IMR-90 (cell line): ENCODE measurements around the gene RNF212. TPM values are rescaled to one million over a fixed set of nuclear protein-coding genes. Genes with fewer than 3 reads are reported as not detected.

Source experiments
- ATAC-seq: fragments of 200-7000 bp; cut with Tn5 transposase; 2 replicates; pipeline ENCODE4 v1.9.1; 2020; ENCODE audit warnings: low read depth, mild to moderate bottlenecking, moderate library complexity
- BruUV-seq: library from RNA; stranded (reverse); fragments of 400-500 nt; replicated peaks from 2 replicates; lab custom pipeline; 2021; lab: Mats Ljungman, UMichigan
- CTCF ChIA-PET: fragments of 300-600 bp; formaldehyde crosslinking; extraction: SDS; loops from one replicate; lab custom pipeline; 2021; ENCODE audit warnings: antibody characterized with exemption; lab: Yijun Ruan, JAX
- POLR2A ChIA-PET: fragments of 300-600 bp; sonication (Branson Sonifier 250); formaldehyde crosslinking; loops from one replicate; lab custom pipeline; 2022; ENCODE audit warnings: antibody characterized with exemption; ENCODE audit not compliant: unreplicated experiment; lab: Charles Lee
- DNase-seq: peaks from one replicate; pipeline ENCODE4 v3.0.0; 2013
- H2AFZ ChIP-seq: replicated peaks from 2 replicates; pipeline ENCODE3; 2013; ENCODE audit warnings: low read length, mild to moderate bottlenecking; ENCODE audit not compliant: poor library complexity
- H2AK5ac ChIP-seq: 2 replicates; pipeline ENCODE4 v1.6.1; 2013; ENCODE audit warnings: low read depth, low read length, inconsistent platforms
- H2AK9ac ChIP-seq: replicated peaks from 2 replicates; pipeline ENCODE3; 2013; ENCODE audit warnings: mild to moderate bottlenecking, low read depth, low read length, moderate library complexity; ENCODE audit not compliant: poor library complexity
- H2BK120ac ChIP-seq: 2 replicates; pipeline ENCODE4 v1.6.1; 2013; ENCODE audit warnings: low read depth, low read length, inconsistent platforms
- H2BK15ac ChIP-seq: 3 replicates; pipeline ENCODE4 v1.6.1; 2013; ENCODE audit warnings: low read depth, low read length, inconsistent platforms
- H2BK20ac ChIP-seq: 2 replicates; pipeline ENCODE4 v1.6.1; 2013; ENCODE audit warnings: low read depth, mild to moderate bottlenecking, inconsistent platforms, low read length, moderate library complexity
- H2BK5ac ChIP-seq: 2 replicates; pipeline ENCODE4 v1.6.1; 2013; ENCODE audit warnings: mild to moderate bottlenecking, low read depth, low read length, inconsistent platforms; ENCODE audit not compliant: poor library complexity, severe bottlenecking
- H3K14ac ChIP-seq: replicated peaks from 2 replicates; pipeline ENCODE4 v1.6.1; 2013; ENCODE audit warnings: low read depth, low read length, inconsistent platforms
- H3K18ac ChIP-seq: 2 replicates; pipeline ENCODE4 v1.6.1; 2013; ENCODE audit warnings: low read depth, low read length, control low read depth
- H3K23ac ChIP-seq: 2 replicates; pipeline ENCODE4 v1.6.1; 2013; ENCODE audit warnings: low read depth, low read length, inconsistent platforms
- H3K27ac ChIP-seq: 2 replicates; pipeline ENCODE4 v1.5.1; 2013; ENCODE audit warnings: mild to moderate bottlenecking, control low read depth, low read length; ENCODE audit not compliant: insufficient read depth
- H3K27me3 ChIP-seq: 2 replicates; pipeline ENCODE4 v1.6.1; 2013; ENCODE audit warnings: low read length; ENCODE audit not compliant: control insufficient read depth, insufficient read depth
- H3K36me3 ChIP-seq: 2 replicates; pipeline ENCODE4 v1.6.1; 2013; ENCODE audit warnings: low read length, mixed read lengths; ENCODE audit not compliant: control insufficient read depth, insufficient read depth
- H3K4ac ChIP-seq: 2 replicates; pipeline ENCODE4 v1.6.1; 2013; ENCODE audit warnings: low read depth, low read length, inconsistent platforms
- H3K4me1 ChIP-seq: 2 replicates; pipeline ENCODE4 v1.6.1; 2013; ENCODE audit warnings: low read length, mixed read lengths; ENCODE audit not compliant: control insufficient read depth, insufficient read depth
- H3K4me2 ChIP-seq: 2 replicates; pipeline ENCODE4 v1.6.1; 2013; ENCODE audit warnings: low read depth, mild to moderate bottlenecking, control low read depth, low read length, moderate library complexity
- H3K4me3 ChIP-seq: 2 replicates; pipeline ENCODE4 v1.5.1; 2013; ENCODE audit warnings: low read depth, mild to moderate bottlenecking, control low read depth, low read length, moderate library complexity; ENCODE audit not compliant: insufficient read depth
- H3K56ac ChIP-seq: 2 replicates; pipeline ENCODE4 v1.6.1; 2013; ENCODE audit warnings: low read length, inconsistent platforms; ENCODE audit not compliant: insufficient read depth; ENCODE audit errors: extremely low read depth
- H3K79me1 ChIP-seq, 2 experiments: 2 replicates each; pipeline ENCODE4 v1.6.1; 2013; ENCODE audit warnings: low read length in 2 of 2, inconsistent platforms in 1 of 2, low read depth in 1 of 2
- H3K9ac ChIP-seq: 2 replicates; pipeline ENCODE4 v1.6.1; 2013; ENCODE audit warnings: low read depth, low read length, control low read depth
- H3K9me1 ChIP-seq: 2 replicates; pipeline ENCODE4 v1.6.1; 2013; ENCODE audit warnings: low read length, inconsistent platforms; ENCODE audit not compliant: insufficient read depth
- H3K9me3 ChIP-seq: 2 replicates; pipeline ENCODE4 v1.6.1; 2013; ENCODE audit warnings: low read length; ENCODE audit not compliant: control insufficient read depth, insufficient read depth
- H4K20me1 ChIP-seq: 2 replicates; pipeline ENCODE4 v1.6.1; 2013; ENCODE audit warnings: low read length, inconsistent platforms; ENCODE audit not compliant: insufficient read depth
- H4K5ac ChIP-seq: 2 replicates; pipeline ENCODE4 v1.6.1; 2013; ENCODE audit warnings: mild to moderate bottlenecking, low read depth, low read length, control low read depth
- H4K8ac ChIP-seq, 2 experiments: 2 replicates each; pipeline ENCODE4 v1.6.1; 2013; ENCODE audit warnings: low read depth in 2 of 2, low read length in 2 of 2, control low read depth in 1 of 2, inconsistent platforms in 1 of 2
- H4K91ac ChIP-seq: 2 replicates; pipeline ENCODE4 v1.6.1; 2013; ENCODE audit warnings: low read depth, low read length, inconsistent platforms; ENCODE audit not compliant: insufficient read depth
- BHLHE40 ChIP-seq: fragments of 150-350 bp; IDR thresholded peaks from 2 replicates; pipeline ENCODE4 v1.6.1; 2016; ENCODE audit warnings: mild to moderate bottlenecking, low read depth, low read length
- CEBPB ChIP-seq: IDR thresholded peaks from 2 replicates; pipeline ENCODE4 v1.6.1; 2012; ENCODE audit warnings: low read depth, low read length, improper control_type of control experiment
- CHD1 ChIP-seq: IDR thresholded peaks from 2 replicates; pipeline ENCODE4 v1.6.1; 2012; ENCODE audit warnings: low read depth, low read length, improper control_type of control experiment
- FOS ChIP-seq: fragments of 150-350 bp; IDR thresholded peaks from 2 replicates; pipeline ENCODE4 v1.6.1; 2016; ENCODE audit warnings: low read depth, low read length
- MAFK ChIP-seq: IDR thresholded peaks from 2 replicates; pipeline ENCODE4 v1.6.1; 2012; ENCODE audit warnings: low read depth, low read length, improper control_type of control experiment
- MAZ ChIP-seq: IDR thresholded peaks from 2 replicates; pipeline ENCODE4 v1.6.1; 2012; ENCODE audit warnings: low read depth, mild to moderate bottlenecking, low read length, improper control_type of control experiment, moderate library complexity, borderline replicate concordance
- MXI1 ChIP-seq: IDR thresholded peaks from 2 replicates; pipeline ENCODE4 v1.6.1; 2012; ENCODE audit warnings: low read depth, mild to moderate bottlenecking, low read length, moderate library complexity, borderline replicate concordance
- NFE2L2 ChIP-seq: fragments of 150-350 bp; IDR thresholded peaks from 2 replicates; pipeline ENCODE4 v1.6.1; 2016; ENCODE audit warnings: low read depth, mild to moderate bottlenecking, low read length
- POLR2A ChIP-seq: IDR thresholded peaks from 2 replicates; pipeline ENCODE4 v1.6.1; 2012; ENCODE audit warnings: mild to moderate bottlenecking, low read depth, low read length
- RAD21 ChIP-seq: IDR thresholded peaks from 2 replicates; pipeline ENCODE4 v1.6.1; 2012; ENCODE audit warnings: low read length, improper control_type of control experiment
- RCOR1 ChIP-seq: IDR thresholded peaks from 2 replicates; pipeline ENCODE4 v1.6.1; 2012; ENCODE audit warnings: mild to moderate bottlenecking, low read length, improper control_type of control experiment; ENCODE audit not compliant: insufficient replicate concordance
- RFX5 ChIP-seq: IDR thresholded peaks from 2 replicates; pipeline ENCODE4 v1.8.0; 2012; ENCODE audit warnings: low read depth, mild to moderate bottlenecking, low read length, moderate library complexity
- SMC3 ChIP-seq: fragments of 150-350 bp; IDR thresholded peaks from 2 replicates; pipeline ENCODE4 v1.6.1; 2016; ENCODE audit warnings: low read depth, mild to moderate bottlenecking, antibody characterized with exemption, low read length, moderate library complexity
- USF2 ChIP-seq: fragments of 150-350 bp; IDR thresholded peaks from 2 replicates; pipeline ENCODE4 v1.6.1; 2017; ENCODE audit warnings: mild to moderate bottlenecking, antibody characterized with exemption, low read length, low read depth
- WGBS, 2 experiments: methylation state at CpG; one replicate each; pipeline versions ENCODE4 v1.1.5 to v1.1.7; 2013; ENCODE audit warnings: missing lambda C conversion rate in 2 of 2; ENCODE audit not compliant: insufficient read length in 1 of 2; ENCODE audit errors: extremely low coverage in 2 of 2; 5-methylcytosine and 5-hydroxymethylcytosine counted together
- dilution Hi-C: fragments of 300-500 bp; cut with HindIII; formaldehyde crosslinking; loops from one replicate; pipeline ENCODE4 v1.14.3; 2018; ENCODE audit warnings: low sequenced_read_pairs; ENCODE audit not compliant: unreplicated experiment
- in situ Hi-C: fragments of 300-500 bp; cut with MboI; formaldehyde crosslinking; loops from 3 replicates; pipeline ENCODE4 v1.14.3; 2019; ENCODE audit warnings: low sequenced_read_pairs, inconsistent platforms, mixed read lengths
- intact Hi-C: fragments of 100-400 bp; cut with micrococcal nuclease; formaldehyde crosslinking; loops from 2 replicates; pipeline ENCODE4 v1.10.0; 2022
- polyA plus RNA-seq, 3 experiments: library from polyadenylated mRNA; depleted of rRNA; stranded (reverse); fragments of >200 nt; gene quantifications; 2 replicates each; pipeline ENCODE4 v1.2.3, GENCODE V29; 2012; ENCODE audit warnings: low replicate concordance in 1 of 3
- total RNA-seq: library from RNA; depleted of rRNA; stranded (reverse); fragments of >200 nt; gene quantifications from 2 replicates; pipeline ENCODE4 v1.2.3, GENCODE V29; 2012
- TF ChIP-seq, protein P1 (sequence below): conservative IDR thresholded peaks from 2 replicates; pipeline ENCODE4 v1.5.1; 2012; ENCODE audit warnings: mild to moderate bottlenecking, low read depth, low read length, improper control_type of control experiment
- TF ChIP-seq, protein P2 (sequence below): fragments of 150-350 bp; IDR thresholded peaks from 2 replicates; pipeline ENCODE4 v1.6.1; 2016; ENCODE audit warnings: low read depth, mild to moderate bottlenecking, low read length, moderate library complexity, borderline replicate concordance

Gene RNF212
- total and polyA plus RNA-seq, 2 of the 4 experiments (the other 2 are of a cell fraction), result under 0.01 to 0.51 TPM

DNA sequence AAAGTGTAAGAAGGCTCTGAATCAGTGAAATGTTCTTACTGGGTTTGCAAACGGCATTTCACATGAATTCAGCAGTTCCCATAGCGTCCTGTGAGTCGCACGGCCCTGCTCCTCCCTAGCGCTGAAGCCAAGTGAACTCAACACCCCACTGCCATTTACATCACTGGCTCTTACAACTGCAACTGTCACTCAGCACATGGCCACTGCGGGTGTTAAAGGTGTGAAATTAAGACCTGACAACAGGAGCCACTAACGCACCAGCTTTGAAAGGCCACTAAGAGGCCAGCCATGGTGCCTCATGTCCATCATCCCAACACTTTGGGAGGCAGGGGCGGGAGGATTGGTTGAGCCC lies 31.7 kb downstream of the RNF212 start:
- no peak overlapping the region for H3K4me3 ChIP-seq
- no peak overlapping the region for H4K5ac ChIP-seq
- H2AK9ac ChIP-seq, result peak overlapping the region; percentile 3
- H3K14ac ChIP-seq, result no peak overlapping the region
- dilution Hi-C loops (no loop called here), in situ Hi-C loops (no loop called here), intact Hi-C loops (no loop called here)
- no CpG with 5 or more reads among the region's 8 CpGs for WGBS, 2 experiments
- no peak overlapping the region for H3K56ac ChIP-seq
- no peak overlapping the region for H2BK20ac ChIP-seq
- H2AFZ ChIP-seq, result no peak overlapping the region
- H3K9me3 ChIP-seq, result no peaks in the 10 kb centered on the region
- no peak overlapping the region for H2AK5ac ChIP-seq
- DNase-seq (peak; percentile 63), ATAC-seq (peak; percentile 27)
- H3K4me1 ChIP-seq, result peaks cover 6% of the 10 kb centered on the region
- H3K27me3 ChIP-seq, result peaks cover 21% of the 10 kb centered on the region
- H3K23ac ChIP-seq, result no peak overlapping the region
- no peaks in the 10 kb centered on the region for H3K79me1 ChIP-seq
- no peaks in the 10 kb centered on the region for H3K9me1 ChIP-seq
- H3K4ac ChIP-seq, result no peak overlapping the region
- no peak overlapping the region for H3K27ac ChIP-seq
- H4K91ac ChIP-seq, result no peak overlapping the region
- H3K36me3 ChIP-seq, result no peaks in the 10 kb centered on the region
- H2BK120ac ChIP-seq, result no peak overlapping the region
- BruUV-seq, result no TSS peak
- H3K9ac ChIP-seq, result no peak overlapping the region
- no peaks in the 10 kb centered on the region for H4K20me1 ChIP-seq
- no peak overlapping the region for H2BK15ac ChIP-seq
- POLR2A ChIA-PET, result no interaction called here
- CTCF ChIA-PET, result no interaction called here
- H3K18ac ChIP-seq, result no peak overlapping the region
- no peak for TF ChIP-seq MAFK
- TF ChIP-seq USF2, result no peak
- TF ChIP-seq, protein P1, sequence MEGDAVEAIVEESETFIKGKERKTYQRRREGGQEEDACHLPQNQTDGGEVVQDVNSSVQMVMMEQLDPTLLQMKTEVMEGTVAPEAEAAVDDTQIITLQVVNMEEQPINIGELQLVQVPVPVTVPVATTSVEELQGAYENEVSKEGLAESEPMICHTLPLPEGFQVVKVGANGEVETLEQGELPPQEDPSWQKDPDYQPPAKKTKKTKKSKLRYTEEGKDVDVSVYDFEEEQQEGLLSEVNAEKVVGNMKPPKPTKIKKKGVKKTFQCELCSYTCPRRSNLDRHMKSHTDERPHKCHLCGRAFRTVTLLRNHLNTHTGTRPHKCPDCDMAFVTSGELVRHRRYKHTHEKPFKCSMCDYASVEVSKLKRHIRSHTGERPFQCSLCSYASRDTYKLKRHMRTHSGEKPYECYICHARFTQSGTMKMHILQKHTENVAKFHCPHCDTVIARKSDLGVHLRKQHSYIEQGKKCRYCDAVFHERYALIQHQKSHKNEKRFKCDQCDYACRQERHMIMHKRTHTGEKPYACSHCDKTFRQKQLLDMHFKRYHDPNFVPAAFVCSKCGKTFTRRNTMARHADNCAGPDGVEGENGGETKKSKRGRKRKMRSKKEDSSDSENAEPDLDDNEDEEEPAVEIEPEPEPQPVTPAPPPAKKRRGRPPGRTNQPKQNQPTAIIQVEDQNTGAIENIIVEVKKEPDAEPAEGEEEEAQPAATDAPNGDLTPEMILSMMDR, result no peak
- TF ChIP-seq RAD21, result no peak
- TF ChIP-seq MAZ, result no peak
- TF ChIP-seq CHD1, result no peak
- TF ChIP-seq MXI1, result no peak
- TF ChIP-seq RCOR1, result no peak
- TF ChIP-seq, protein P2, sequence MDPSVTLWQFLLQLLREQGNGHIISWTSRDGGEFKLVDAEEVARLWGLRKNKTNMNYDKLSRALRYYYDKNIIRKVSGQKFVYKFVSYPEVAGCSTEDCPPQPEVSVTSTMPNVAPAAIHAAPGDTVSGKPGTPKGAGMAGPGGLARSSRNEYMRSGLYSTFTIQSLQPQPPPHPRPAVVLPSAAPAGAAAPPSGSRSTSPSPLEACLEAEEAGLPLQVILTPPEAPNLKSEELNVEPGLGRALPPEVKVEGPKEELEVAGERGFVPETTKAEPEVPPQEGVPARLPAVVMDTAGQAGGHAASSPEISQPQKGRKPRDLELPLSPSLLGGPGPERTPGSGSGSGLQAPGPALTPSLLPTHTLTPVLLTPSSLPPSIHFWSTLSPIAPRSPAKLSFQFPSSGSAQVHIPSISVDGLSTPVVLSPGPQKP, result no peak
- no peak for TF ChIP-seq NFE2L2
- TF ChIP-seq POLR2A, result no peak
- no peak for TF ChIP-seq FOS
- no peak for TF ChIP-seq BHLHE40
- no peak for TF ChIP-seq CEBPB
- TF ChIP-seq SMC3, result no peak
- no peak for TF ChIP-seq RFX5
- no peak overlapping the region for H2BK5ac ChIP-seq
- no peak overlapping the region for H3K4me2 ChIP-seq
- H4K8ac ChIP-seq, result no peak overlapping the region
